HepG2 (cell line): ENCODE measurements around the gene ZC2HC1B. TPM values are rescaled to one million over a fixed set of nuclear protein-coding genes. Genes with fewer than 3 reads are reported as not detected.

ENCODE experiments used
- ATAC-seq: fragments of 200-7000 bp; cut with Tn5 transposase; 3 replicates; pipeline ENCODE4 v1.9.1; 2020; ENCODE audit warnings: mild to moderate bottlenecking, moderate library complexity
- BruUV-seq: library from RNA; stranded (reverse); fragments of 400-500 nt; replicated peaks from 2 replicates; lab custom pipeline; 2021; lab: Mats Ljungman, UMichigan
- CTCF ChIA-PET: fragments of 300-600 bp; formaldehyde crosslinking; extraction: SDS; loops from one replicate; lab custom pipeline; 2021; ENCODE audit warnings: low total read pairs, inconsistent platforms, low intra/inter-chr PET ratio; lab: Yijun Ruan, JAX
- POLR2A ChIA-PET: fragments of 350-600 bp; sonication (Branson Sonifier 250); formaldehyde crosslinking; loops from one replicate; lab custom pipeline; 2020; ENCODE audit warnings: antibody characterized with exemption, inconsistent platforms; lab: Yijun Ruan, JAX
- DNase-seq: peaks from one replicate; pipeline ENCODE4 v3.0.0-alpha.2; 2015; ENCODE audit warnings: low spot score
- FAIRE-seq: peaks from 3 replicates; lab custom pipeline; 2011; peaks lifted over from hg19 to GRCh38; lab: Jason Lieb, UNC
- H2AFZ ChIP-seq: one replicate; pipeline ENCODE4 v1.6.1; 2011; ENCODE audit warnings: low read length, inconsistent platforms
- H3K27ac ChIP-seq: fragments of 300-600 bp; 3 replicates; pipeline ENCODE4 v1.8.0; 2011; ENCODE audit warnings: mixed run types, mild to moderate bottlenecking, mixed read lengths, low read length, inconsistent platforms; ENCODE audit not compliant: insufficient read depth; ENCODE audit errors: extremely low read length
- H3K27me3 ChIP-seq, 2 experiments: fragments of 200-600 bp in 1 of 2; 2 replicates in 1 of 2; 3 replicates in 1 of 2; pipeline versions ENCODE4 v1.6.0 to v1.8.0; 2011; ENCODE audit warnings: low read length in 2 of 2, mild to moderate bottlenecking in 2 of 2, moderate library complexity in 2 of 2, inconsistent platforms in 1 of 2; ENCODE audit not compliant: insufficient read depth in 2 of 2, control insufficient read depth in 1 of 2
- H3K36me3 ChIP-seq, 2 experiments: fragments of 200-600 bp in 1 of 2; replicated peaks in 1 of 2; 2 replicates in 1 of 2; 3 replicates in 1 of 2; pipeline versions ENCODE4 v1.5.1 to v1.8.0; 2011; ENCODE audit warnings: low read length in 2 of 2, inconsistent platforms in 1 of 2; ENCODE audit not compliant: insufficient read depth in 2 of 2, control insufficient read depth in 1 of 2
- H3K4me1 ChIP-seq: 2 replicates; pipeline ENCODE4 v1.5.1; 2012; ENCODE audit warnings: low read length, inconsistent platforms; ENCODE audit not compliant: insufficient read depth
- H3K4me2 ChIP-seq: 2 replicates; pipeline ENCODE4 v1.6.0; 2011; ENCODE audit warnings: low read depth, low read length, inconsistent platforms
- H3K4me3 ChIP-seq, 3 experiments: fragments of 200-600 bp in 1 of 3; sonication (generic), shearing (Covaris generic) in 1 of 3; replicated peaks in 1 of 3; 2 replicates each; pipeline ENCODE4 v1.5.1; 2011 to 2016; ENCODE audit warnings: low read length in 3 of 3, inconsistent platforms in 2 of 3, low read depth in 2 of 3, mild to moderate bottlenecking in 2 of 3, control low read depth in 1 of 3, mixed read lengths in 1 of 3; ENCODE audit not compliant: insufficient read depth in 1 of 3
- H3K79me2 ChIP-seq: one replicate; pipeline ENCODE4 v1.6.1; 2011; ENCODE audit warnings: low read length, inconsistent platforms; ENCODE audit not compliant: insufficient read depth
- H3K9ac ChIP-seq: 2 replicates; pipeline ENCODE4 v1.6.0; 2011; ENCODE audit warnings: mild to moderate bottlenecking, low read depth, low read length, inconsistent platforms; ENCODE audit not compliant: insufficient read depth
- H3K9me3 ChIP-seq: 2 replicates; pipeline ENCODE4 v1.5.1; 2012; ENCODE audit warnings: mild to moderate bottlenecking, low read length
- H4K20me1 ChIP-seq: 2 replicates; pipeline ENCODE4 v1.6.0; 2011; ENCODE audit warnings: inconsistent platforms, mild to moderate bottlenecking, low read length, moderate library complexity; ENCODE audit not compliant: insufficient read depth
- FOXP1 ChIP-seq, 2 experiments: fragments of 450-650 bp in 1 of 2; IDR thresholded peaks; 2 replicates each; pipeline ENCODE4 v1.6.1; 2017 to 2018; ENCODE audit warnings: antibody characterized with exemption in 1 of 2
- MAZ ChIP-seq, 2 experiments: sonication (generic) in 1 of 2; formaldehyde crosslinking in 1 of 2; IDR thresholded peaks; 2 replicates each; pipeline versions ENCODE4 v1.5.0 to v1.6.1; 2012 to 2020; ENCODE audit warnings: low read depth in 2 of 2, mild to moderate bottlenecking in 2 of 2, borderline replicate concordance in 1 of 2, improper control_type of control experiment in 1 of 2, low read length in 1 of 2, missing genetic modification reagents in 1 of 2, moderate library complexity in 1 of 2
- MLX ChIP-seq: IDR thresholded peaks from 2 replicates; pipeline ENCODE4 v1.6.1; 2016
- RBFOX2 ChIP-seq: fragments of 200-400 bp; formaldehyde crosslinking; IDR thresholded peaks from 2 replicates; pipeline ENCODE4 v1.6.1; 2017; ENCODE audit warnings: low read depth, mild to moderate bottlenecking, low read length
- SCMH1 ChIP-seq: sonication (generic); formaldehyde crosslinking; IDR thresholded peaks from 2 replicates; pipeline ENCODE4 v1.9.0; 2021; ENCODE audit warnings: missing genetic modification reagents, mild to moderate bottlenecking, borderline replicate concordance
- TRAFD1 ChIP-seq: sonication (generic); formaldehyde crosslinking; IDR thresholded peaks from 2 replicates; pipeline ENCODE4 v1.5.1; 2020; ENCODE audit warnings: missing genetic modification reagents, mild to moderate bottlenecking, borderline replicate concordance
- TSC22D2 ChIP-seq: sonication (generic); formaldehyde crosslinking; IDR thresholded peaks from 2 replicates; pipeline ENCODE4 v1.5.1; 2020; ENCODE audit warnings: missing genetic modification reagents, mild to moderate bottlenecking, borderline replicate concordance
- ZFP36L2 ChIP-seq: sonication (generic); formaldehyde crosslinking; IDR thresholded peaks from 2 replicates; pipeline ENCODE4 v1.4.0; 2020; ENCODE audit warnings: missing genetic modification reagents
- ZNF160 ChIP-seq: sonication (generic); formaldehyde crosslinking; IDR thresholded peaks from 2 replicates; pipeline ENCODE4 v1.8.0; 2022; ENCODE audit warnings: mild to moderate bottlenecking, inconsistent platforms, missing genetic modification reagents
- ZNF567 ChIP-seq: sonication (generic); formaldehyde crosslinking; IDR thresholded peaks from 2 replicates; pipeline ENCODE4 v1.8.1; 2023; ENCODE audit warnings: mild to moderate bottlenecking, missing genetic modification reagents, borderline replicate concordance
- ZNF703 ChIP-seq: sonication (generic); formaldehyde crosslinking; IDR thresholded peaks from 2 replicates; pipeline ENCODE4 v1.5.1; 2020; ENCODE audit warnings: missing genetic modification reagents, mild to moderate bottlenecking, moderate library complexity, borderline replicate concordance
- ZNF761 ChIP-seq: sonication (generic); formaldehyde crosslinking; conservative IDR thresholded peaks from 2 replicates; pipeline ENCODE4 v1.4.0; 2020; ENCODE audit warnings: mild to moderate bottlenecking, missing genetic modification reagents
- ZNF788 ChIP-seq: sonication (generic); formaldehyde crosslinking; IDR thresholded peaks from 2 replicates; pipeline ENCODE4 v1.5.0; 2020; ENCODE audit warnings: mild to moderate bottlenecking, missing genetic modification reagents, borderline replicate concordance
- WGBS: methylation state at CpG from one replicate; pipeline ENCODE4 v1.1.6; 2017; ENCODE audit warnings: low lambda C conversion rate; 5-methylcytosine and 5-hydroxymethylcytosine counted together
- in situ Hi-C: cut with HindIII; loops from 2 replicates; pipeline ENCODE4 v1.10.0; 2017; ENCODE audit warnings: low pct_unique_long_range_greater_than_20kb; ENCODE audit not compliant: extremely low pct_ligation_motif_present
- intact Hi-C: fragments of 100-400 bp; cut with micrococcal nuclease; formaldehyde crosslinking; loops from one replicate; pipeline ENCODE4 v1.10.0; 2022; ENCODE audit not compliant: unreplicated experiment
- polyA plus RNA-seq, 8 experiments: library from polyadenylated mRNA; depleted of rRNA in 3 of 8; stranded (reverse) in 7 of 8; unstranded in 1 of 8; fragments of >200 nt; fragmentation: Illumina TruSeq in 4 of 8; extraction: Trizol in 4 of 8; gene quantifications; 2 replicates each; pipeline versions ENCODE4 v1.2.1 to v1.2.3, GENCODE V29; 2011 to 2016; ENCODE audit warnings: low read depth in 4 of 8, missing spikeins in 1 of 8, mixed read lengths in 1 of 8; ENCODE audit not compliant: insufficient read depth in 1 of 8
- total RNA-seq, 5 experiments: library from RNA; depleted of rRNA; stranded (reverse); fragments of >200 nt; fragmentation: Illumina TruSeq; extraction: Trizol; gene quantifications; 2 replicates each; pipeline ENCODE4 v1.2.3, GENCODE V29; 2016; ENCODE audit warnings: low read depth in 1 of 5
- TF ChIP-seq, protein P1 (sequence below): sonication (generic); formaldehyde crosslinking; conservative IDR thresholded peaks from 2 replicates; pipeline ENCODE4 v1.8.0; 2022; ENCODE audit warnings: missing genetic modification reagents

Gene ZC2HC1B
- total and polyA plus RNA-seq, 2 of the 13 experiments (the other 11 are each of a cell fraction or from before 2014, with no cell fraction given), result not detected

DNA sequence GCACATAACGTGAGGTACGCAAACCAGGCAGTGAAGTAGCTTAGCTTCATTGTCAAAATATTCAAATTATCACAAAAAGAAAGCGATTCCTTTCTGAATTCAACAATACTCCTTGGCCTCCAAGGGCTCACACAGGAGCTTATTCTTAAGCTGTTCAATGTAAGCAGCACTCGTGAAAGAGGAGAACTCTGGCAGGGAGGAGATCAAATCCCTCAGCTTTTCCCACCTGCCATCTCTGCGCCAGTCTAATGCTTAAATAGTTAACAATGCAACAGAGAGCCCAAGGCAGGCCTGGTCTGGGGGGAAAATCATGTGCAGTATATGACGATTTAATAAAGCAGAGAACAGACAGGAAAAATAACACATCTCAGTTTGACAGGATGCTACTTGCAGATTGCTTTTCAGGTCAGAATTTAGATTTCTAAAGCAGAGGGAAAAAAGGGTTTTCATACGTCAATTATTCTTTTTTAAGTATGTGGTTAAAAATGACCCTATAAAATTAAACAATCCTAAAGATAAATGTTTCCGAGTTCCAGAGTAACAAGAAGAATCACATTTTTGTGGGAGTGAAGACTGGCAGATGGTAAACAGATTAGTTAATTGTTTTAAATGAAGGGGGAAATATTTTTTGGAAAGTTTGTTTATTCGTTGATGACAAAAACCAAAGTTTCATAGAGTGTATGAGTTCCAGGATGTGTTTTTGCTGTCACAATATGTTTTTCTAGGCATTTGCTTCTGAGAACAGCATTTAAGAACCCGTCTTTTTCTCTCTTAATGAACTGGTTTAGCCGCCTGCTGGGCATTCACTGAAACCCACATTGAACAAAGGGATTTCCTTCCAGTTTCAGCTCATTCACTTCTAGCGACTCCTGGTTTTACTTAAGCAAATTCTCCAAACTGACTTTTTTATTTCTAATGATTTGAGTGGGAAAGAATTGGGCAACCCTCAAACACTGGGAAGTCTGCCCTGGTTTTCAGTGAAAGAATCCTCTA, 97.9 kb downstream of the ZC2HC1B start:
- Histone ChIP-seq H3K79me2 (no peaks in the 10 kb centered on the region), H3K4me3 (no peak overlapping the region), H3K9me3 (no peaks in the 10 kb centered on the region), H3K27me3 (no peaks in the 10 kb centered on the region), H3K4me1 (no peaks in the 10 kb centered on the region), H2AFZ (no peak overlapping the region), H3K36me3 (no peaks in the 10 kb centered on the region), H4K20me1 (no peaks in the 10 kb centered on the region), H3K27ac (no peak overlapping the region), H3K9ac (no peak overlapping the region), H3K4me2 (no peak overlapping the region)
- in situ Hi-C loops, result no loop called here
- DNase-seq (no peak), ATAC-seq (no peak), FAIRE-seq (no peak)
- intact Hi-C loops, result no loop called here
- CTCF ChIA-PET, result no interaction called here
- BruUV-seq, result no TSS peak
- TF ChIP-seq TSC22D2 (CRISPR knock-in tag) (no peak), ZNF788 (CRISPR knock-in tag) (no peak), MLX (CRISPR knock-in tag) (no peak), ZNF567 (no peak), ZNF160 (CRISPR knock-in tag) (no peak), MAZ (IDR thresholded peaks at IDR 0.05; ENCODE audit: borderline replicate concordance, low read depth, low read length) (no peak), MAZ (CRISPR knock-in tag; IDR thresholded peaks at IDR 0.05; ENCODE audit: low read depth) (no peak), FOXP1 (IDR thresholded peaks at IDR 0.05) (no peak), FOXP1 (CRISPR knock-in tag; IDR thresholded peaks at IDR 0.05) (no peak), TRAFD1 (CRISPR knock-in tag) (no peak), ZFP36L2 (no peak), ZNF761 (no peak), RBFOX2 (no peak), SCMH1 (CRISPR knock-in tag) (no peak), ZNF703 (CRISPR knock-in tag) (no peak)
- TF ChIP-seq, protein P1, sequence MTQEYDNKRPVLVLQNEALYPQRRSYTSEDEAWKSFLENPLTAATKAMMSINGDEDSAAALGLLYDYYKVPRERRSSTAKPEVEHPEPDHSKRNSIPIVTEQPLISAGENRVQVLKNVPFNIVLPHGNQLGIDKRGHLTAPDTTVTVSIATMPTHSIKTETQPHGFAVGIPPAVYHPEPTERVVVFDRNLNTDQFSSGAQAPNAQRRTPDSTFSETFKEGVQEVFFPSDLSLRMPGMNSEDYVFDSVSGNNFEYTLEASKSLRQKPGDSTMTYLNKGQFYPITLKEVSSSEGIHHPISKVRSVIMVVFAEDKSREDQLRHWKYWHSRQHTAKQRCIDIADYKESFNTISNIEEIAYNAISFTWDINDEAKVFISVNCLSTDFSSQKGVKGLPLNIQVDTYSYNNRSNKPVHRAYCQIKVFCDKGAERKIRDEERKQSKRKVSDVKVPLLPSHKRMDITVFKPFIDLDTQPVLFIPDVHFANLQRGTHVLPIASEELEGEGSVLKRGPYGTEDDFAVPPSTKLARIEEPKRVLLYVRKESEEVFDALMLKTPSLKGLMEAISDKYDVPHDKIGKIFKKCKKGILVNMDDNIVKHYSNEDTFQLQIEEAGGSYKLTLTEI (CRISPR knock-in tag), result no peak
- 58% methylated on average over 12 of the region's 12 CpGs for WGBS
- POLR2A ChIA-PET, result interaction anchor here (1.2 kb wide), 1 partner anchor 119 kb away, joined by 3 read pairs; the partner anchor contains the start of gene LTV1
